ENCODE data around the gene XRCC1.

DNA sequence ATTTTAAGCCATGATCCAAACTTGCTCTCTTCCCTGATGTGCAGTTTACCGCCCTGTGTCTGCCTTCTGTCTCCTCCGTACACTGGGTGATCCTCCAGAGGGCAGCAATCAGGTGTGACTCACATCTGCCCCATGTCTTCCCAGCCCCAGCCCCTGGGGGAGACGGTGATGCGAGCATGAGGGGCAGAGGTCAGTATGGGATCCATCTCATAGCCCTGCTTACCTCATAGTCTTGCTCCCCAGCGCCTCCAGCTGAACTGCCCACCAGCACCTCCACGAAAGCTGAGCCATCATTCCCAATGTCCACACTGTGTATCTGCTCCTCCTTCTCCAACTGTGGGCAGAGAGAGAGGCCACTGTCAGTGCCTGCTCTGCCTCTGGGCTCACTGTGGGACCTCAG lies 14.6 kb downstream of the XRCC1 start:
- TF ChIP-seq, protein P1, sequence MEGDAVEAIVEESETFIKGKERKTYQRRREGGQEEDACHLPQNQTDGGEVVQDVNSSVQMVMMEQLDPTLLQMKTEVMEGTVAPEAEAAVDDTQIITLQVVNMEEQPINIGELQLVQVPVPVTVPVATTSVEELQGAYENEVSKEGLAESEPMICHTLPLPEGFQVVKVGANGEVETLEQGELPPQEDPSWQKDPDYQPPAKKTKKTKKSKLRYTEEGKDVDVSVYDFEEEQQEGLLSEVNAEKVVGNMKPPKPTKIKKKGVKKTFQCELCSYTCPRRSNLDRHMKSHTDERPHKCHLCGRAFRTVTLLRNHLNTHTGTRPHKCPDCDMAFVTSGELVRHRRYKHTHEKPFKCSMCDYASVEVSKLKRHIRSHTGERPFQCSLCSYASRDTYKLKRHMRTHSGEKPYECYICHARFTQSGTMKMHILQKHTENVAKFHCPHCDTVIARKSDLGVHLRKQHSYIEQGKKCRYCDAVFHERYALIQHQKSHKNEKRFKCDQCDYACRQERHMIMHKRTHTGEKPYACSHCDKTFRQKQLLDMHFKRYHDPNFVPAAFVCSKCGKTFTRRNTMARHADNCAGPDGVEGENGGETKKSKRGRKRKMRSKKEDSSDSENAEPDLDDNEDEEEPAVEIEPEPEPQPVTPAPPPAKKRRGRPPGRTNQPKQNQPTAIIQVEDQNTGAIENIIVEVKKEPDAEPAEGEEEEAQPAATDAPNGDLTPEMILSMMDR (IDR thresholded peaks at IDR 0.05): no peak
- TF ChIP-seq POLR2A (IDR thresholded peaks at IDR 0.05) (no peak), POLR2AphosphoS5 (IDR thresholded peaks at IDR 0.05) (no peak), EP300 (IDR thresholded peaks at IDR 0.05) (no peak)
